Neural cell (in vitro differentiated cells): ENCODE measurements around the gene L3MBTL2. TPM values are rescaled to one million over a fixed set of nuclear protein-coding genes. Genes with fewer than 3 reads are reported as not detected.

Experiments
- H2AFZ ChIP-seq: fragments of 200-600, 300-800 bp; sonication (generic), shearing (Covaris generic); 2 replicates; pipeline ENCODE4 v1.6.0; 2014; ENCODE audit warnings: low read depth, mild to moderate bottlenecking, antibody characterized with exemption, low read length, moderate library complexity
- H3F3A ChIP-seq: fragments of 200-600 bp; shearing (Covaris generic); 2 replicates; pipeline ENCODE4 v1.6.1; 2016; ENCODE audit warnings: mild to moderate bottlenecking, moderate library complexity, mixed read lengths, antibody characterized with exemption, low read length; ENCODE audit not compliant: insufficient read depth, poor library complexity, severe bottlenecking
- H3K27ac ChIP-seq: fragments of 200-600, 300-800 bp; sonication (generic), shearing (Covaris generic); 2 replicates; pipeline ENCODE4 v1.5.1; 2014; ENCODE audit warnings: mild to moderate bottlenecking, low read length, moderate library complexity
- H3K27me3 ChIP-seq: fragments of 300-800, 200-600 bp; sonication (generic), shearing (Covaris generic); 2 replicates; pipeline ENCODE4 v1.6.0; 2014; ENCODE audit warnings: mild to moderate bottlenecking, low read depth, low read length, moderate library complexity; ENCODE audit not compliant: insufficient read depth
- H3K36me3 ChIP-seq: fragments of 300-800, 200-600 bp; sonication (generic), shearing (Covaris generic); 2 replicates; pipeline ENCODE4 v1.5.1; 2014; ENCODE audit warnings: mild to moderate bottlenecking, antibody characterized with exemption, low read length, moderate library complexity; ENCODE audit not compliant: insufficient read depth
- H3K4me2 ChIP-seq: fragments of 300-800, 200-600 bp; sonication (generic), shearing (Covaris generic); 2 replicates; pipeline ENCODE4 v1.6.0; 2014; ENCODE audit warnings: mild to moderate bottlenecking, low read length
- H3K4me3 ChIP-seq: fragments of 300-800, 200-600 bp; sonication (generic), shearing (Covaris generic); 2 replicates; pipeline ENCODE4 v1.5.1; 2014; ENCODE audit warnings: mild to moderate bottlenecking, low read length, moderate library complexity
- H3K79me2 ChIP-seq: fragments of 200-600 bp; shearing (Covaris generic); replicated peaks from 2 replicates; pipeline ENCODE4 v1.6.0; 2014; ENCODE audit warnings: mild to moderate bottlenecking, low read length, moderate library complexity; ENCODE audit not compliant: insufficient read depth
- H3K9ac ChIP-seq: fragments of 300-800, 200-600 bp; sonication (generic), shearing (Covaris generic); 2 replicates; pipeline ENCODE4 v1.6.1; 2016; ENCODE audit warnings: mild to moderate bottlenecking, low read length, mixed read lengths
- H3K9me2 ChIP-seq: fragments of 200-600 bp; shearing (Covaris generic); 2 replicates; pipeline ENCODE4 v1.6.1; 2016; ENCODE audit warnings: mild to moderate bottlenecking, low read length, mixed read lengths; ENCODE audit not compliant: insufficient read depth
- H3K9me3 ChIP-seq: fragments of 200-600, 300-800 bp; sonication (generic), shearing (Covaris generic); 2 replicates; pipeline ENCODE4 v1.6.1; 2016; ENCODE audit warnings: mild to moderate bottlenecking, mixed run types, low read length, moderate library complexity, mixed read lengths
- H4K20me1 ChIP-seq: fragments of 200-600 bp; shearing (Covaris generic); 2 replicates; pipeline ENCODE4 v1.6.1; 2016; ENCODE audit warnings: mild to moderate bottlenecking, mixed run types; ENCODE audit not compliant: insufficient read depth
- CTCF ChIP-seq: fragments of 450-650 bp; IDR thresholded peaks from 2 replicates; pipeline ENCODE4 v1.5.1; 2014; ENCODE audit warnings: antibody characterized with exemption, mild to moderate bottlenecking, moderate library complexity; ENCODE audit not compliant: poor library complexity, severe bottlenecking
- EP300 ChIP-seq: fragments of 450-650 bp; conservative IDR thresholded peaks from 2 replicates; pipeline ENCODE4 v1.6.1; 2014; ENCODE audit warnings: antibody characterized with exemption, mild to moderate bottlenecking, moderate library complexity; ENCODE audit not compliant: poor library complexity, severe bottlenecking
- EZH2 ChIP-seq: fragments of 200-600, 300-800 bp; shearing (Covaris generic), sonication (generic); IDR thresholded peaks from 2 replicates; pipeline ENCODE4 v1.6.1; 2014; ENCODE audit warnings: antibody characterized with exemption, low read length, borderline replicate concordance, mild to moderate bottlenecking; ENCODE audit not compliant: insufficient read depth, poor library complexity, severe bottlenecking
- MXI1 ChIP-seq: fragments of 450-650 bp; conservative IDR thresholded peaks from 2 replicates; pipeline ENCODE4 v1.6.1; 2014; ENCODE audit warnings: antibody characterized with exemption, mild to moderate bottlenecking; ENCODE audit not compliant: poor library complexity, severe bottlenecking
- POLR2AphosphoS5 ChIP-seq: IDR thresholded peaks from 2 replicates; pipeline ENCODE4 v1.6.1; 2012
- RAD21 ChIP-seq: fragments of 450-650 bp; conservative IDR thresholded peaks from 2 replicates; pipeline ENCODE4 v1.6.1; 2014; ENCODE audit warnings: antibody characterized with exemption, mild to moderate bottlenecking, moderate library complexity
- REST ChIP-seq: IDR thresholded peaks from 2 replicates; pipeline ENCODE4 v1.6.1; 2012; ENCODE audit warnings: borderline replicate concordance
- SMC3 ChIP-seq: fragments of 450-650 bp; conservative IDR thresholded peaks from 2 replicates; pipeline ENCODE4 v1.6.1; 2014; ENCODE audit warnings: antibody characterized with exemption, mild to moderate bottlenecking, moderate library complexity; ENCODE audit not compliant: poor library complexity
- TAF1 ChIP-seq: IDR thresholded peaks from 2 replicates; pipeline ENCODE4 v1.6.1; 2012; ENCODE audit warnings: low read depth
- polyA plus RNA-seq: library from polyadenylated mRNA; depleted of rRNA; stranded (reverse); fragments of >200 nt; gene quantifications from 2 replicates; pipeline ENCODE4 v1.2.3, GENCODE V29; 2014

L3MBTL2 gene
- polyA plus RNA-seq, 1 donor from 2014 or later = 32.5 TPM

- Histone ChIP-seq H3K79me2 (no peaks in the 10 kb centered on the region), H3F3A (no peaks in the 10 kb centered on the region), H4K20me1 (no peaks in the 10 kb centered on the region), H3K4me3 (no peak overlapping the region), H2AFZ (no peak overlapping the region), H3K4me2 (no peak overlapping the region), H3K36me3 (peaks cover 7% of the 10 kb centered on the region), H3K9me3 (no peaks in the 10 kb centered on the region), H3K27me3 (no peaks in the 10 kb centered on the region), H3K9me2 (no peaks in the 10 kb centered on the region), H3K9ac (no peak overlapping the region), H3K27ac (no peak overlapping the region)
- TF ChIP-seq TAF1 = no peak
- TF ChIP-seq MXI1 = no peak
- TF ChIP-seq SMC3 = no peak
- no peak for TF ChIP-seq EZH2
- no peak for TF ChIP-seq POLR2AphosphoS5
- no peak for TF ChIP-seq CTCF
- TF ChIP-seq RAD21 = no peak
- TF ChIP-seq REST = no peak
- TF ChIP-seq EP300 = no peak
Measured at GRCh38 chr22:41261541-41262249, 56.6 kb downstream of the L3MBTL2 start.

- Histone ChIP-seq H3K9me3 (no peaks in the 10 kb centered on the region), H3F3A (no peaks in the 10 kb centered on the region), H3K36me3 (peaks cover 7% of the 10 kb centered on the region), H4K20me1 (no peaks in the 10 kb centered on the region), H2AFZ (no peak overlapping the region), H3K79me2 (no peaks in the 10 kb centered on the region), H3K9me2 (no peaks in the 10 kb centered on the region), H3K9ac (no peak overlapping the region), H3K4me2 (no peak overlapping the region), H3K4me3 (no peak overlapping the region), H3K27ac (no peak overlapping the region), H3K27me3 (no peaks in the 10 kb centered on the region)
- TF ChIP-seq POLR2AphosphoS5 = no peak
- no peak for TF ChIP-seq RAD21
- TF ChIP-seq EZH2 = no peak
- TF ChIP-seq MXI1 = no peak
- TF ChIP-seq CTCF = no peak
- no peak for TF ChIP-seq TAF1
- TF ChIP-seq SMC3 = no peak
Measured at GRCh38 chr22:41262250-41262765, 57.2 kb downstream of the L3MBTL2 start.
